Hippocampal formation (tissue), 2 donors: ENCODE data around the gene LRSAM1.

Source experiments
- DNase-seq, 2 donors: peaks; one replicate each; lab custom pipeline; 2025; lab: John Stamatoyannopoulos, UW

LRSAM1 gene

GRCh38 chr9:127426756-127427155 is 24.6 kb upstream of the LRSAM1 start:
- no peak for DNase-seq

- DNase-seq, result no peak
Measured at GRCh38 chr9:127428348-127428747, 23.0 kb upstream of the LRSAM1 start.

- DNase-seq, result no peak
Measured at GRCh38 chr9:127430415-127430814, 20.9 kb upstream of the LRSAM1 start.

- no peak for DNase-seq
Measured at GRCh38 chr9:127437497-127438264, 13.6 kb upstream of the LRSAM1 start.

GRCh38 chr9:127438394-127438793 is 12.9 kb upstream of the LRSAM1 start:
- no peak for DNase-seq

- no peak for DNase-seq
Measured at GRCh38 chr9:127444283-127444920, 6.9 kb upstream of the LRSAM1 start.

- DNase-seq, result no peak
Measured at GRCh38 chr9:127444921-127445850, 6.1 kb upstream of the LRSAM1 start.

- DNase-seq, result no peak
Measured at GRCh38 chr9:127445851-127446712, 5.2 kb upstream of the LRSAM1 start.

- no peak for DNase-seq
Measured at GRCh38 chr9:127446713-127447415, 4.4 kb upstream of the LRSAM1 start.

GRCh38 chr9:127447416-127448111 is 3.7 kb upstream of the LRSAM1 start:
- no peak for DNase-seq

GRCh38 chr9:127448112-127448805 is 3.1 kb upstream of the LRSAM1 start:
- no peak for DNase-seq

- DNase-seq, result no peak
Measured at GRCh38 chr9:127449332-127449966, 1.9 kb upstream of the LRSAM1 start.

- no peak for DNase-seq
Measured at GRCh38 chr9:127450243-127450760, 1.0 kb upstream of the LRSAM1 start.

- DNase-seq, result no peak
Measured at GRCh38 chr9:127451608-127451857, 223 bp downstream of the LRSAM1 start.

- DNase-seq, result no peak
Measured at GRCh38 chr9:127451858-127452656, 747 bp downstream of the LRSAM1 start.

GRCh38 chr9:127452691-127453090 is 1.4 kb downstream of the LRSAM1 start:
- DNase-seq, result no peak

- no peak for DNase-seq
Measured at GRCh38 chr9:127455324-127455992, 4.1 kb downstream of the LRSAM1 start.
